K562 treated with DMSO at 1 percent for 48 hours (cell line): ENCODE results near the gene UBASH3A. TPM values are rescaled to one million over a fixed set of nuclear protein-coding genes. Genes with fewer than 3 reads are reported as not detected.

Experiments
- total RNA-seq: library from RNA; unstranded; fragments of 300-600 nt; gene quantifications from 2 replicates; pipeline ENCODE4 v1.2.3, GENCODE V29; 2022; ENCODE audit warnings: low replicate concordance; ENCODE audit errors: extremely low read depth

The UBASH3A gene, protein sequence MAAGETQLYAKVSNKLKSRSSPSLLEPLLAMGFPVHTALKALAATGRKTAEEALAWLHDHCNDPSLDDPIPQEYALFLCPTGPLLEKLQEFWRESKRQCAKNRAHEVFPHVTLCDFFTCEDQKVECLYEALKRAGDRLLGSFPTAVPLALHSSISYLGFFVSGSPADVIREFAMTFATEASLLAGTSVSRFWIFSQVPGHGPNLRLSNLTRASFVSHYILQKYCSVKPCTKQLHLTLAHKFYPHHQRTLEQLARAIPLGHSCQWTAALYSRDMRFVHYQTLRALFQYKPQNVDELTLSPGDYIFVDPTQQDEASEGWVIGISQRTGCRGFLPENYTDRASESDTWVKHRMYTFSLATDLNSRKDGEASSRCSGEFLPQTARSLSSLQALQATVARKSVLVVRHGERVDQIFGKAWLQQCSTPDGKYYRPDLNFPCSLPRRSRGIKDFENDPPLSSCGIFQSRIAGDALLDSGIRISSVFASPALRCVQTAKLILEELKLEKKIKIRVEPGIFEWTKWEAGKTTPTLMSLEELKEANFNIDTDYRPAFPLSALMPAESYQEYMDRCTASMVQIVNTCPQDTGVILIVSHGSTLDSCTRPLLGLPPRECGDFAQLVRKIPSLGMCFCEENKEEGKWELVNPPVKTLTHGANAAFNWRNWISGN
- total RNA-seq: not detected in 2 replicates

DNA sequence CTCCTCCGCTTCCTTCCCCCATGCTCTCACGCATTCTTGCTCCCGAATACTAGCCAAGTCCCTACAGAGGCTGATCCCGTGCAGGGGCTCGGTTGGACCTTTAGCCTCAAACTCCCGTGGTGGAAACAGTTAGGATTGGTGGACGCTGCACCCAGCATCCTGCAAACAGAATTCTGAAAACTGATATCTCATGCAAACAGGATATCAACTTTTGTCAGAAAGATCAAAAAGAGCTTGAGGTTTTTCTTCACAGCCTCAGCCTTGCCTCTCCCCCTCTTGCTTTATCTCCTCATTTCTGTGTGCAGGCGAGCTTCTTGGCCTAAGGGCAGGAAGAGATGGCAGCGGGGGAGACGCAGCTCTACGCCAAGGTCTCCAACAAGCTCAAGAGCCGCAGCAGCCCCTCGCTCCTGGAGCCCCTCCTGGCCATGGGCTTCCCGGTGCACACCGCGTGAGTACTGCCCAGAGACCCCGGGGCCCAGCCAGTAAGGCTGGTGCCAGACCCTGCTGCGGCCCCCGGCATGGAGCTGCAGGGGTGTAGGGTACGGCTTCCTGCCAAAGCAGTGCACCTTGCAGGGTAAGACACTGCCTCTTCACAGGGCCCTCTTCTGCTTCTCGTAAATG lies at the start of gene UBASH3A:
Gene UBASH3A, plus strand, starts transcription at position 292 of the 621 bp plus-strand sequence. Its CDS starts 44 bp downstream, at position 336.

DNA sequence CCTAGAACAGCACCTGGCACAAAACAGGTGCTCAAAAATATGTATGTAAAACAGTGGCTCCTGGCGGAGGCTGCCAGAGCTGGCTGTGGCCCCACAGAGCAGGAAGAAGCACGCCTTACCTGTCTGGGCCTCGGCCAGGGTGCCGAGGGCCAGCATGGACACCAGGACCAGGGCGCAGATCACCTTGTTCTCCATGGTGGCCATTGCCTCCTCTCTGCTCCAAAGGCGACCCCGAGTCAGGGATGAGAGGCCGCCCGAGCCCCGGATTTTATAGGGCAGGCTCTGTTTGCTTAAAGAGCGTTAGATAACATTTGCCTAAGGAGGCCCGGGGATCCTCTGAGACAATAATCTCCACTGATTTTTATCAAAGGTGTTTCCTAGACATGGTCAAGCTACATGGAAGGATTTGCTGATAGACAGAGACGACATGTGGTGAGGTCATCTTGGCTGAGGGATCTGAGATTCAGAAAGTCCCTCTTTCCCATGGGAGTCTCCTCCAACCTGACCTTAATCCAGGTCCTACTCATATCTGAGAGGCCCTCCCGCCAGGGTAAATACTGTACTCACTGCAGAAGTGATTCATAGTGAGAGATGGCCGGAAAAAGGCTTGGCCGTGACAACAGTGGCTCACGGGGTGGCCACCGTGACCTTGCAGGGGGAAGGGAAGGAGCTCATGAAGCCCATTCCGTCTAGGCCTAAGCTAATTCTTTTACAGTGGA lies 37.3 kb upstream of the UBASH3A start, which contains the start of gene TFF1:
Gene TFF1, minus strand, starts transcription at position 244 of the 719 bp plus-strand sequence. Its CDS starts 40 bp downstream, at position 204.

DNA sequence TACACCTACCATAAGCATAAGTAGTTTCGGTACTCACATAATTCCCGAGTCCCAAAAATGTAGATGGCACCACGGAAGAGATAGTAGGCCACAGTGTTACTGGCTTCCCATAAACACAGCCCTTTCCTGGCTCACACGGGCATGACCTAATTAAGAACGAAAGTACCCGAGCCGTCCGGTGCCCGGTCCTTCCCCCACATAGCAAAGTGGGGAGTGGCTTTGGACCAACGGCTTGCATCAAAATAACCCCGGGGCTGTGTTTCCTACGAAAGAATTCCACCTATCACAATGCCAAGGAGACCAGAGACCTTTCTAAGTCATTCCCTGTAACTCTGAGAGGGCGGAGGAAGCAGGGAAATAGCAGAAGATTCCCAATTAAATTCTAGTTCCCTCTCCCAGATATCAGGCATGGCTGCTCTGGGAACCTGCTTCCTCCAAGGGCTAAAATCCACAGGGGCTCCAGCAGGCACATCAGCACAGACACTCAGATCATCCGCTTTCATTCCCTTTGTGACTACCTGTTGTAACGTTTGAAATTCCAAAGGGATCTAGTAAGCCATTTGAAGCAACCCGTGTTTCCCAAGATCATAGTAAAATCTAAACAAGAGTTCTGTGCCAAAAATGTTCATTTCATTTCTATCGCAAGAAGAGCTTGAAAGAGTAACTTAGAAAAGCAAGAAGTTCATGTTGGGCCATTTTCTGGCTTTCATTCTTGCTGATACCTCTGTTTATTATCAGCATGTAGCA lies 7.6 kb upstream of the UBASH3A start, which contains the start of gene TMPRSS3:
Gene TMPRSS3, minus strand, starts transcription at position 148 of the 747 bp plus-strand sequence. CDS start 635 bp downstream, outside the sequence.

DNA sequence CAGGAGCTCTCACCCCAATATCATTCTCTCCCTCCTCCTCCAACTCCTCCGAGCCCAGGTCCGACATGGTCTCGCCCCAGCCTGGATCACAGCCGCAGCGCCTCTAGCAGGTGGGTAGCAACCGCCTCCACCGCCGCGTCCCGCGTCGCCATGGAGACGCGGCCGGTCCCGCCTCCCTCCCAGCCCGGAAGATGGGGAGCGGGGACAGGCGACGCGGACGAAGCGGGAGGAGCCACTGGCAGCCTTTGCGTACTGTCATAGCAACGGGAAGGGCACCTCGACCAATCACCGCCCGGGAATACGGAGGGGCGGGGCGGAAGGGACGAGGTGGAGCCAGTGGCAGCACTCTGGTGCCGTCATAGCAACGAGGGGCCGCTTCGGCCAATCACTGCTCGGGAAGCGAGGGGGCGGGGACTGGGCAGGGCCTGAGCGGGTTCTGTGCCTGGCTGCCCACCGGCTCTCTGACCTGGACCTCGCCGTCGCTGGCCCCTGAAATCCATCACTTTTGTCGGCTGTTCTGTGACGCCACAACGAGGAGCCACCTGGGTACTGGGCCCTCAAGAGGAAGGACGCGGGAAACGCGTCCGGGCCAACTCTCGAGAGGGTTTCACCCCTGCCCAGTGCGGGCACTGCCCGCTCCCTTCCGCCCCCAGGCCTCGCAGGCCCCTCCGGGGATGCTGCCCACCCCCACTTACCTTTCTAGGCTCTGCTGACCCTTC lies 92.6 kb downstream of the UBASH3A start, which contains the start of gene RSPH1:
Gene RSPH1, minus strand, starts transcription at position 105 of the 719 bp plus-strand sequence. Its CDS starts 38 bp downstream, at position 67.

Other genes starting within 250 kb of the UBASH3A start
- not detected in 2 replicates for gene ABCG1, start 184.8 kb upstream of the UBASH3A start, total RNA-seq
- gene TFF3, start 88.5 kb upstream of the UBASH3A start, total RNA-seq: not detected in 2 replicates
- gene TFF2, start 52.9 kb upstream of the UBASH3A start, total RNA-seq: not detected in 2 replicates
- gene TFF1, start 37.4 kb upstream of the UBASH3A start, total RNA-seq: not detected in 2 replicates
- gene TMPRSS3, start 7.8 kb upstream of the UBASH3A start, total RNA-seq: not detected in 2 replicates
- not detected in 2 replicates for gene RSPH1, start 92.3 kb downstream of the UBASH3A start, total RNA-seq
- gene SLC37A1, start 110.0 kb downstream of the UBASH3A start, total RNA-seq: not detected in 2 replicates
- gene PDE9A, start 249.7 kb downstream of the UBASH3A start, total RNA-seq: not detected in 2 replicates